GM21825 (cell line): Measurements from ENCODE around the gene ALMS1.
A peak's percentile ranks its signal among the peaks of the same experiment; 100 is the strongest.
"Not testable (repeated sequence)": the region's sequence is repeated elsewhere in the genome, so short reads cannot be mapped to it uniquely, and the experiment has no call there.

Experiments
- ATAC-seq: cut with Tn5 transposase; IDR thresholded peaks from one replicate; pipeline ENCODE4 v1.9.1; 2021; ENCODE audit warnings: mild to moderate bottlenecking, moderate library complexity; ENCODE audit not compliant: unreplicated experiment

Gene ALMS1

DNA sequence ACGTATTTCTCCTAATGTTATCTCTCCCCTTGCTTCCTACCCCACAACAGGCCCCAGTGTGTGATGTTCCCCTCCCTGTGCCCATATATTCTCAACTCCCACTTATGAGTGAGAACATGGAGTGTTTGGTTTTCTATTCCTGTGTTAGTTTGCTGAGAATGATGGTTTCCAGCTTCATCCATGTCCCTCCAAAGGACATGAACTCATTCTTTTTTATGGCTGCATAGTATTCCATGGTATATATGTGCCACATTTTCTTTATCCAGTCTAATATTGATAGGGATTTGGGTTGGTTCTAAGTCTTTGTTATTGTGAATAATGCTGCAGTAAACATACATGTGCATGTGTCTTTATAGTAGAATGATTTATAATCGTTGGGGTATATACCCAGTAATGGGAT lies 119.2 kb downstream of the ALMS1 start:
- not testable (repeated sequence) for ATAC-seq

- not testable (repeated sequence) for ATAC-seq
These were observed 124.8 kb downstream of the ALMS1 start for GRCh38 chr2:73510470-73510869.

- no peak for ATAC-seq
These were observed 130.4 kb downstream of the ALMS1 start for GRCh38 chr2:73516033-73516432.

GRCh38 chr2:73528688-73529087 lies 143.1 kb downstream of the ALMS1 start:
- ATAC-seq = no peak

DNA sequence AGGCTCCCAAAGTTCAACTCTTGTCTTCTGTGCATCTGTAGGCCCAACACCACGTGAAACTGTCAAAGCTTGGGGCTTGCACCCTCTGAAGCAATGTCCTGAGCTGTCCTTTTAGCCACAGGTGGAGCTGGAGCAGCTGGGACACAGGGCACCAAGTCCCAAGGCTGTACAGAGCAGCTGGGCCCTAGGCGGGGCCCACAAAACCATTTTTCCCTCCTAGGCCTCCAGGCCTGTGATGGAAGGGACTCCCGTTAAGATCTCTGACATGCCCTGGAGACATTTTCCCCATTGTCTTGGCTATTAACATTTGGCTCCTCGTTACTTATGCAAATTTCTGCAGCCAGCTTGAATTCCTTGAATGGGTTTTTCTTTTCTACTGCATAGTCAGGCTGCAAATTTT lies 145.1 kb downstream of the ALMS1 start:
- not testable (repeated sequence) for ATAC-seq

GRCh38 chr2:73532381-73532780 lies 146.7 kb downstream of the ALMS1 start:
- ATAC-seq = no peak

DNA sequence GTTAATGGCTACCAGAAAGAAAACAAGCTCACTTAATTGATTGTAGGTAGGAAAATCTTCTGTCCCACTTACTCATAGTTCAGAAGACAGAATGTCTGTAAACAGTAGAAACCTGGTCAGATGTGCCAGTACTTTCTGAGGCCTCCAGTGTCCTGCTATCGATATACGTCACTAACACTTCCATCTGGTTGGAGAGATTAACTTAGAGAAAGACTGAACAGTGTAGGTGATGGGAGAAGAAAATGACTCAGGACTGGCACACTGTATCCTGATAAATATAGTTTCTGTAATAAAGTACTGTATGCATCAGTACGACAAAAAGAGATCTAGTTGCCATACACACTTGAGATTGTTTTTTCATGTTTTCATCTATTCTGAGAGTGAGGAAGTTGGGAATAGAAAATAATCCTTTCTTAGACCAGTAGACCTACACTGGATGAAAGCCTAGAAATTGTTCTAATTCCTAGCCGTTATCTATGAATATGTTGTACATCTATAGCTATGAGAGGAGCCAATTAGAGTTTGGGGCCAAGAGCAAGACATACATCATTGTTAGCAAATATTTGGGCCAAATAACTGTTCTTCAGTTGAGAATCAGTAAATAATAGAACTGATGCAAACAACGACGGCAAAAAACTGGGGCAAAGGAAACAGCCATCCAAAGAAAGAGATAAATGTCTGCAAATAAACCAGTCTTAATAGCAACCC lies 150.7 kb downstream of the ALMS1 start:
- no peak for ATAC-seq

DNA sequence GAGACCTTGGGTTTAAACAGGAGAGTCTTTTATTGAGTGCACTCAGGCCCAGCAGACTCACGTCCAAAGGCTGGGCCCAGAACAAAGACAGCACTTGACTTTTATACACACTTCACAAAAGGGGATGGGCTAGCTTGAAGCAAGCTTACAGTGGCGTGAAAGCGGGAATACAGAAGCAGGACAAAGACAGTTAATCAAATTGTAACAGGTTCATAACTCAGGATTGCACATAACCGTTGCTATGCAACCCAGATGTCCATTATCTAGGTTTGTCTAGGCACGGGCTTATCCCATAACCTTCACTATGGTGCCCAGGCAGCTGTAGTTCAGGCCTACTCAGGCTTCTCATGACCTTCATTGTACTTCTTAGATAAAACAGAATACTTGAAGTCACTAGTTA lies 175.2 kb downstream of the ALMS1 start:
- ATAC-seq = not testable (repeated sequence)

DNA sequence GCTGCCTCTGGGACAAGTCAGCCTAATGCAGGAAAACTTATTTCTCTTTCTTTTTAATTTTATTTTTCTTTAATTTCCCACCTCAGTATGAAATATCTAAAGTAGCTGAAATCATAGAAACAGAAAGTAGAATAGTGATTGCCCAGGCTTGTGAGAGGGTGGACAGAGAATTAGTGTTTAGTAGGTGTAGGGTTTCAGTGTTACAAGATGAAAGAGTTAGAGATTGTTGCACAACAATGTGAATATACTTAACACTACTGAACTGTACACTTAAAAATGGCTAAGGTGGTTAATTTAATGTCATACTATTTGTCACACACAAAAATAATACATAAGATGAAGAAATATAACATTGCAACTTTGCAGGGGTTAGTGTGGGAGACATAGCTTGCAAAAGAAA lies 175.8 kb downstream of the ALMS1 start:
- no peak for ATAC-seq

GRCh38 chr2:73564986-73565385 lies 179.3 kb downstream of the ALMS1 start:
- ATAC-seq = no peak

DNA sequence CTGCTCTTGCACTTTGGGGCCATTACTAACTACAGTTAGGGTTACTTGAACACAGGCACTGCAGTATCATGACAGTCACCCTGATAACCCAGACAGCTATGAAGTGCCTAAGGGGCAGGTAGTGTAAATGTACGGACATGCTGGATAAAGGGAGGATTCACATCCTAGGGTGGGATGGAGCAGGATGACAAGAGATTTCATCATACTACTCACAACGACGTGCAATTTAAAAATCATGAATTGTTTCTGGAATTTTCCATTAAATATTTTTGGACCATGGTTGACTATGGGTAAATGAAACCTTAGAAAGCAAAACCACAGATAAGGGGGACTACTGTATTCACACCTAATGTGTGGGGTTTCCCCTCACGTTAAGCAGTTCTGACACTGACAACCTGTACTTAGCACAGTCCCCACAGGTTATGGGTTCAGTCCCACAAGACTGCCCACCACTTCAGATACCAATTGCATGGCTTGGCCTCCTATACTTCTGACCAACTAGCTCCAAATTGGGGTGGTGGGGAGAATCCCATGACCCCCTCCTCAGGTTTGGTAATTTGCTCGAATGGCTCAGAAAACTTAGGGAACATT lies 180.7 kb downstream of the ALMS1 start:
- no peak for ATAC-seq

- ATAC-seq = no peak
These were observed 189.6 kb downstream of the ALMS1 start for GRCh38 chr2:73575261-73575660.

DNA sequence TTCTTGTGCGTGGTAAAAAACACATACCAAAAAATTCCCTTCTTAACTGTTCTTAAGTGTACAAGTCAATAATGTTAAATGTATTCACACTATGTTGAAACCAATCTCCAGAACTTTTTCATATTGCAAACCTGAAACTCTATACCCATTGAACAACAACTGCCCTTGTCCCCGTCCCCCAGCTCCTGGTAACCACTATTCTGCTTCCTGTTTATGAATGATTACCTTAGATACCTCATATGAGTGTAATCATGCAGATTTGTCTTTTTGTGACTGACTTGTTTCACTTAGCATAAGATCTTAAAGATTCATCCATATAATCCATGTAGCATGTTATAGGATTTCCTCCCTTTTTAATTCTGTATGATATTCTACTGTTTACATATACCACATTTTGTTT lies 196.7 kb downstream of the ALMS1 start:
- no peak for ATAC-seq

DNA sequence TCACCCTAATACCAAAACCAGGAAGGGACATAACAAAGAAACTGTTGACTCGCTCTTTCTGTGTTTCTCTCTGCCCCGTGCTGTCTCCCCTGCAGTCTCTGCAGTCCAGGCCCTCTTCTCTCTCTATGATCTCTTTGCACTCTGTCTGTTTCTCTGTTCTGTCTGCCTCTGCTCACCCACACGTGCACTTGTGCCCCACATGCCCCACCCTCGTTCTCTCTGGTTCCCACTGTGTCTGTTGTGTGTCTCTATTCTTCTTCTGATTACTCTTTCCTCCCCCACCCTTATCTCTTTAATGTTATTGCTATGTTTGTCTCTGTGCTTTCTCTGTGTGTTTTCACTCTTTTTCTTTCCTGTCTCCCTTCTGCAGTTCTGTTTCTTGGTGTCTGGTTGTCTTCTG lies 202.5 kb downstream of the ALMS1 start:
- no peak for ATAC-seq

DNA sequence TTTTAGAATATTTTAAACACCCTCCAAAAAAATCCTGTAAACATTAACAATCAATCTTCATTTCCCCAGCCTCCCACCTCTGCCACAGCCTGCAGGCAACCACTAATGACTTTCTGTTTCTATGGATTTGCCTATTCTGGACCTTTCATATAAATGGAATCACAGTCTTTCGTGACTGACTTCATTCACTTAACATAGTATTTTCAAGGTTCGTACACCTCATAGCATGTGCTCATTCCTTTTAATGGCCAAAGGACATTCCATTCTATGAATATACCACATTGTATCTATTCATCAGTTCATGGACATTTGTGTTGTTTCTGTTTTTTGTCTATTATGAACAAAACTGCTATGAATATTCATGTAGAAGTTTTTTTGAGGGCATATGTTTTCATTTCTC lies 208.0 kb downstream of the ALMS1 start:
- ATAC-seq = no peak

DNA sequence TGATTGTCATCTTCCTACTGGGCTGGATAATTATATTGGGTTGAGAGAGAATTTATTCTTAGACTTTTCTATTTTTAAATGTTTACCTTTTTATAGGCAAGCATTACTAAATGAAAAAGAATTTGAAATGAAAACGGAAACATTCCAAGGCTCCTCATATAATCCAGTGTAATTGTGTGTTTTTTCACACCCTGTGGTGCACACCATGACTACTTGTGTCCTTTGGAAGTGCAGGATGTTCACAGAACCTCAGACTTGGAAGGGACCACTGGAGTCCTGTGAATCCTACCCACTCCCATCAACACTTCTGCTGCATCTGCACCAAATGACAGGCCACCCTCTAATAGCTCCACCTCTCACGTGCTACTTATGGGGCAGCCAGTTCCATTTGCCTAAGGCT lies 208.6 kb downstream of the ALMS1 start:
- ATAC-seq = no peak

GRCh38 chr2:73601780-73602179 lies 216.1 kb downstream of the ALMS1 start:
- no peak for ATAC-seq

- peak; percentile 60 for ATAC-seq
These were observed 217.5 kb downstream of the ALMS1 start for GRCh38 chr2:73603099-73603588.

GRCh38 chr2:73604589-73604988 lies 219.0 kb downstream of the ALMS1 start:
- not testable (repeated sequence) for ATAC-seq

DNA sequence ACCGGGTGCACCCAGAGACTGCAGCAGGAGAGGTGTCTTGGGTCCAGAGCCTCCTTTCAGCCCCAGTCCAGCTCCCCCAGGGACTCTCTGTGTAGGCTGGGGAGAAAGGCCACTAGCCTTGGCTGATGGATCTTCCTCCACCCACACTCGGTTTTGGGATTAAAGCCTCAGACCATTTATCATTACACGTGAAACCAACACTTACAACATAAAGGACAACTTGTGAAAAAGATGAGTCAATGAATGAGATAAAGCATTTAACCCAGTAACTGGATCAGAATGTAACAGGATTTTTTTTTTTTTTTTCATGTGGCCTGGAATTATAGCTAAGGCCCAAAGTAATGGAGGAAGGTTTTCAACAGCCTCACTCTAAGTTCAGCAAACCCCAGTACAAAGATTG lies 224.5 kb downstream of the ALMS1 start:
- no peak for ATAC-seq

- no peak for ATAC-seq
These were observed 225.6 kb downstream of the ALMS1 start for GRCh38 chr2:73611193-73611592.

GRCh38 chr2:73611867-73612266 lies 226.2 kb downstream of the ALMS1 start:
- ATAC-seq = no peak

DNA sequence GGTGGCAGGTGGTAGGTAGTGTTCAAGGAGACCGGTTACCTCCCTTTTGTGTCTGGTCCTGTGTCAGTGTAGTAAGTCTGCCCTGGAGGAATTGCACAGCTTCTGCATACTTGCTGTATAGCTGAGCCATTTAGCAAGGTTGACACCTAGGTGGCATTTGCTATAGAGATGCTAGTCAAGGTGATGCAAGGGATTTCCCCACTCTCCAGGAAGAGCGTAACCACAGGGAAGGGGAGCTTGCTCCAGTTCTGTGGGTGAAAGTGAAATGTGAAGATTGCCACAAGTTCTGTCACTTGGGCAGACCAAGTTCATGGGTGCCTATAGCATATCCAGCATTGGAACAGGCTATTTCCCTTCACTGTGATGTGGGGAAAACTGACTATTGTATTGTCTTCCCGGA lies 228.5 kb downstream of the ALMS1 start:
- no peak for ATAC-seq
